ENCODE measurements around the gene PLAGL2.
"Not testable (repeated sequence)": the region's sequence is repeated elsewhere in the genome, so short reads cannot be mapped to it uniquely, and the experiment has no call there.

PLAGL2 gene

GRCh38 chr20:32204205-32205109 is 3.1 kb downstream of the PLAGL2 start:
- no peak for TF ChIP-seq ZNF274 (IDR thresholded peaks at IDR 0.05; ENCODE audit: low read depth, low read length)
- peak overlapping the region; percentile 18; the same call in 1 of the 2 replicates for H3K4me3 ChIP-seq (ENCODE audit: low read length)

GRCh38 chr20:32203356-32204204 is 4.0 kb downstream of the PLAGL2 start:
- H3K4me3 ChIP-seq (ENCODE audit: low read length): no peak overlapping the region
- TF ChIP-seq ZNF274 (IDR thresholded peaks at IDR 0.05; ENCODE audit: low read depth, low read length): no peak

- no peak for TF ChIP-seq ZNF274 (IDR thresholded peaks at IDR 0.05; ENCODE audit: low read depth, low read length)
- H3K4me3 ChIP-seq (ENCODE audit: low read length): no peak overlapping the region
These were observed 5.6 kb downstream of the PLAGL2 start for GRCh38 chr20:32201977-32202363.

- H3K4me3 ChIP-seq (ENCODE audit: low read length): no peak overlapping the region
- TF ChIP-seq ZNF274 (IDR thresholded peaks at IDR 0.05; ENCODE audit: low read depth, low read length): no peak
These were observed 6.1 kb downstream of the PLAGL2 start for GRCh38 chr20:32201296-32201976.

GRCh38 chr20:32199006-32199405 is 8.5 kb downstream of the PLAGL2 start:
- H3K4me3 ChIP-seq (ENCODE audit: low read length): no peak overlapping the region
- TF ChIP-seq ZNF274 (IDR thresholded peaks at IDR 0.05; ENCODE audit: low read depth, low read length): no peak

GRCh38 chr20:32197136-32197535 is 10.4 kb downstream of the PLAGL2 start:
- not testable (repeated sequence) for H3K4me3 ChIP-seq (ENCODE audit: low read length)

GRCh38 chr20:32196613-32197012 is 10.9 kb downstream of the PLAGL2 start:
- not testable (repeated sequence) for H3K4me3 ChIP-seq (ENCODE audit: low read length)

GRCh38 chr20:32195581-32195980 is 12.0 kb downstream of the PLAGL2 start:
- no peak for TF ChIP-seq ZNF274 (IDR thresholded peaks at IDR 0.05; ENCODE audit: low read depth, low read length)
- no peak overlapping the region for H3K4me3 ChIP-seq (ENCODE audit: low read length)

GRCh38 chr20:32193996-32194395 is 13.5 kb downstream of the PLAGL2 start:
- TF ChIP-seq ZNF274 (IDR thresholded peaks at IDR 0.05; ENCODE audit: low read depth, low read length): no peak
- no peak overlapping the region for H3K4me3 ChIP-seq (ENCODE audit: low read length)

- not testable (repeated sequence) for H3K4me3 ChIP-seq (ENCODE audit: low read length)
These were observed 14.2 kb downstream of the PLAGL2 start for GRCh38 chr20:32193336-32193735.

- no peak for TF ChIP-seq ZNF274 (IDR thresholded peaks at IDR 0.05; ENCODE audit: low read depth, low read length)
- no peak overlapping the region for H3K4me3 ChIP-seq (ENCODE audit: low read length)
These were observed 14.8 kb downstream of the PLAGL2 start for GRCh38 chr20:32192698-32193097.

- no peak for TF ChIP-seq ZNF274 (IDR thresholded peaks at IDR 0.05; ENCODE audit: low read depth, low read length)
- H3K4me3 ChIP-seq (ENCODE audit: low read length): no peak overlapping the region
These were observed 15.7 kb downstream of the PLAGL2 start for GRCh38 chr20:32191873-32192272.

GRCh38 chr20:32191422-32191821 is 16.1 kb downstream of the PLAGL2 start:
- TF ChIP-seq ZNF274 (IDR thresholded peaks at IDR 0.05; ENCODE audit: low read depth, low read length): no peak
- H3K4me3 ChIP-seq (ENCODE audit: low read length): no peak overlapping the region

- no peak overlapping the region; the same call in 1 of the 2 replicates for H3K4me3 ChIP-seq (ENCODE audit: low read length)
- TF ChIP-seq ZNF274 (IDR thresholded peaks at IDR 0.05; ENCODE audit: low read depth, low read length): no peak
These were observed 16.7 kb downstream of the PLAGL2 start for GRCh38 chr20:32190616-32191415.

Data from GM08714 (cell line).